ENCODE results near the gene RIC3.

The RIC3 gene

DNA sequence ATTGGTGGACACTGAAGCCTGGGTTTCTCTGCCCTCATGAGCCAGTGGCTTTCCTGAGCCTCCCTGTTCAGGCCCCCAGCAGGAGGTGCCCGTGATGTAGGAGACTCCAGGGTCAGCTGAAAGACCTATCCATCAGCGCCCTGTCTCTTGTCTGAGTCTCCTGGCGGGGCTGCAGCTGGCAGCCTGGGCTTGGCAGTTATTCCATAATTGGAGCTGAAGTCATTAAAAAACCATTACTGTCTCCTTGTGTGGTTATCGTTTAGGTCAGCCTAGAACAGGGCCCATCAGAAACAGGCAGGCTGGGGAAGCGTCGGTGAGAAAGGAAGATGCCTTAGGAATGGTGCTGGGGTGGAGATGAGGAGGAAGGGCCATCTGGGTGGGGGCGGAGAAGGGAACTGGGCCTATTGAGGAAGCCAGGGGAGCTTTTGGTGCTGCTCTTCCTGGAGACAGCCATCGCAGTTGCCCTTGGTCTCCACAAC, 82.8 kb downstream of the RIC3 start:
- DNase-seq = no peak

DNA sequence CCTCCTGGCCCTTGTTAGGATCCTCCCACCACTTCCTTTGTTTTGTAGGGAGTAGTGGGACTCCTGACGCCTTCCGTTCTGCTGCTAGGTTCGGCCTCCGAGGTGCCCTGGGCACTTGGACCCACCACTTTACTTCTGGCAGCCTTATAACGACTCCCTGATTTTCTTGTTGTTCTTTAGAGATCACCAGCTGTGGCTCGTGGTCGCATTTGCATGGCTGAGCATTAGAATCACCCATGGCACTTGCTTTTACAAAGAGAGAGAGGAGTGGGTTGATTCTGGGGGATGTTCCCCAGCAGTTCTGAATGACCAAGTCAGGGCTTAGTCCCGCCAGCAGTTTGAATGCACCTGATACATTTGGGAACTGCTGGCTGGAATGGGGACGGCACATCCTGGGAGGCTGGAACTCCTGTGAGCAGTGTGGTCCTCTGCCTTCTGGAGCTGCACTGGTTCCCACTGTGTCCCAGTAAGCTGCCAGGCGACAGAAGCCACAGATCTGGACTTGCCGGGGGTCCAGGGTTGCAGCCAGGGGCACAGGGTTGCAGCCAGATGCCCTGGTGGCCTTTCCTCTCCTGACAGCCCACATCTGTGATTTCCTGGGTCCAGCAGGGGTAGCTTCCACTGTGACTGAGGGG, 83.7 kb downstream of the RIC3 start:
- no peak for DNase-seq

DNA sequence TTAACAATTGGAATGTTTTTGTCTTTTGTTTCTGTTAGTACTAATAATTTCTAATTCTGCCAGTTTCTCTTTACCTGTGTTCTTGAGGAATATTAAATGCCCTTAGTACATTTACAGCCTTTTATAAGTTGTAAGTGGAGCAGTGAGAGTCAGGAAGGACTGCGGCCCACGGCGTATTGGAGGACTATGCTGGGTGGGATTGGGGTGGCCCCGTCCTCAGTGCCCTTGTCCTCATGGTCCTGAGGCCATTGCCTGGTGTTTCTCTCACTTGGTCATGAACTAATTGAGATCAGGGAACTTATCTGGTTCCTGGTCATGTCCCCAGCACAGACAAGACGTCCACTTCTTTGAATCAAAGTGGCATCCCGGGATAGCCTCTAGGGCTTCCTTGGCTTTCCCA, 84.5 kb downstream of the RIC3 start:
- no peak for DNase-seq

DNA sequence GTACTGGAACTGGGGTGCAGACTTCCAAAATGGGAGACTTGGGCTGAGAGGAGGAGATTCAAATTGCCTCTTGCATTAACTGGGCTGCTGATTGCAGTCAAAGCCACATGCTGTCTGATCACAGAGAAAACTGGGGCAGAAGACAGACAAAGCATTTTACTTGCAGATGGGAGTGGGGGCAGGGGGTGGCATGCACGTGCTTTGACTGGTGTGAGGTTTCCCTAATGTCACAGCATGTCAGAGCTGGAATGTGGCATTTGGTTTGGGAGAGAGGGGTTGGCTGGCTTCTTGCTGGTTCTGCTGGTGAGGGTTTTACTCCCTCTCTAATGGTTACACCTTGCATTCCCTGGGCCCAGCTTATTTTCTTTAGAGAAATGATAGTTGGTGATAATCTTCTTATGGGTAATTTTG, 84.9 kb downstream of the RIC3 start:
- no peak for DNase-seq

DNA sequence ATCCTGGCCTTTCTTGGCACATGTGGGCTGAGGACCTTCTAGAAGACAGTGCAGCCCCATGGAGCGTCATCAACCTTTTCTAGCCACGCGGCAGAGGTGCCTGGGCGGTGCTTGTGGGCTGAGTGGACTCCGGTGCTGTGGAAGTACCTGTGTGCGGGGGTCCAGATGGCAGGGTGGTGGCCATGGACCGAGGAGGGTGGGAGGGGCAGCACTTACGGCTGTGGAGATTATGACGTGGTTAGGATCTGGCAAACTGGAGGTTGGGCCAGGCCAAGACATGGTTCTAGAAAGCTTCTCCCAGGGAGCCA, 85.8 kb downstream of the RIC3 start:
- DNase-seq = no peak

DNA sequence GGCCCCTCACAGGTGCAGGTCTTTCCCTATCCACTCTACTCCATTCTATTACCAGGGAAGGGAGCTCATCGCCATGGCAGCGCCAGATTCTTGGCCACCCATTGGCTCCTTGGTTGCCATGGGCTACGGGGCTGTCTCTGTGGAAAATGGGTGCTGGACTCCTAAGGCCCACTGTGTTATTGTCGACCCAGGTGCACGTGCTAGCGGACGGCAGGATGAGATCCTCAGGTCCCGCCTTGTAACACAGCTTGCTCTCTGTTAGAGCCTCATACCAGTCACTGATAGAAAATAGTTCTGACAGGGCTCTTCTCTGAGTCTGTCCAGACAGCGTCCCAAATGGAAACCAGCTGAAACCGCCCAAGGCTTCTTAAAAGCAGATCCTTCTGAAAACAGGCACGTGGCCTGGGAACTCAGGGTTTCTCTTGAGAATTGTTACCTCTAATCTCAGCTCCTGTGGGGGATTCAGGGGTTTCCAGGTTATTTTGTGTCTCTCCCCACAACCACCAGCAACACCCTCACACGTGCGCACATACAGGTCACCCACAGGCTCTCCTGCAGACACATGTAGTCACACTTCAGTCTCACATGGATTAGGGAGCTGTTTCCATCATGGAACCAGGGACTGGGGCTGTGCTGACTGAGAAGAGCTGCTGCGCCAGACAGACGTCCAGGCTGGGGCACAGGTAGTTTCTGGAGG, 86.3 kb downstream of the RIC3 start:
- no peak for DNase-seq

DNA sequence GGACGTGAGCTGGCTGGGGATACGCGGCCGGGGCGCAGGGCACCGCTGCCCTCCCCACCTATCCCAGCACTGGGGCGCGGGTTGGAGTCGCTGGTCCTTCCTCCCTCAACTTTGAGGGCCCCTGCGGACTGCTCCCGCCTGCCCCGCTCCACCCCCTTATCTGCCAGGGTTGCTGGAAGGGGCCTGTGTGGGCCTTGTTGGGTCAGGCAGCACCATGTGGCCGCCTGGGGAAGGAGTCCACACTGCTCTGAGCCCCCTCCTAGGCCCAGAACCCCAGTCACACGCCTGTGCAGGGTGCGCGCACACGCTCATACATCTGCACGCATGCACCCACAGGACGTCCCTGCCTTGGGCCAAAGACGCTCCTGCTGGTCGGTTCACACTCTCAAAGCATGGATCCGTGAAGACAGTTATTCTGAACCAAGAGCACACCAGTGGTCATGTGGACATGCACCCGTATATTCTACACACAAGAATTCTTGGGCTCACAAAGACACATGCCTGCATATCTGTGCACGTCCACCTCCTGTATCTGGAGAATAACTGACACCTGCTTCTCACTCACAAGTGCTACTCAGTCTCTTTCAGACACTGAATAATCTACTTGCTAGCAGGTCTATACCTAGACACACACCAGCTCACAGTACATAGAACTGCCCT, 87.1 kb downstream of the RIC3 start:
- no peak for DNase-seq

DNA sequence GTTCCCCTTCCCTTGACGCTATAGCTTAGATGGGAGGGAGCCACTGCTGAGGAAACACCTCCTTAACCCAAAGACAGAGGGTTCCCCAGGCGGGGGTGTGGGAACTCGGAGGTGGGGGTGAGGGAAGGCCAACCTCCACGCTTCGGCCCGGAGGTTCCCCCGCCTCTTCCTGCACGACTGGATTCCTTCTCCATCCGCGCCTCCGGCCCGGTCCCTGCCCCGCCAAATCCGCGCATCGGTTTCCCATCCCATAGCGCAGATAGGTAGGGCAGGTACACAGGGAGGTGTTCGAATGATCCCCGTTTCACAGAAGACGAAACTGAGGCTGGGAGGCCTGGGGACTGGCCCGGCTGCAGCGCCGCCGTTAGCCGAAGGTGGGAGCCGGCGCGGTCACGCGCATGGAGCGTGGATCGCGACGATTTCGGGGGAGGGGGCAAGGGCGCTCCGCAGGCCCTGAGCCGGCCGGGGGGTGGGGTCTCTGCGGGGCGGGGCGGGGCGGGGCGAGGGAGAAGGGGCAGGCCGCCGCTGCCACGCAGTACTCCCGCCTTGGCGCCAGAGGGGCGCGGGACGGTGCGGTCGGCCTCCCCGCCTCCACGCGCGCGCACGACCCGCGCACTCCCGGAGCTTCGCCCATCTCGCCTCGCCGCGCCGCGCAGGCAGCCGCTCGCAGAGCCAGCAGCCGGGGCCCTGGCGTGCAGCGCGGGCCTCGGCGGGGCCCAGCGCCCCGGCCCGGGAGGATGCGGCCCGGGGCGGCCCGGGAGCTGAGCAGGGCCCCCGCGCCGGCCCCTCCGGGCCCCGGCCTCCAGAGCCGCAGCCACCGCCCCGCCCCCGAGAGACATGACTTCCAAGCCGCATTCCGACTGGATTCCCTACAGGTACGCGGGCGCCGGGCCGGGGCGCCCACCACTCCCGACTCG, 87.9 kb downstream of the RIC3 start, which contains the start of gene TUB:
TUB (plus strand) TSS at position 538 of the 917 bp plus-strand sequence; CDS start at position 838, 300 bp downstream.
- no peak for DNase-seq

DNA sequence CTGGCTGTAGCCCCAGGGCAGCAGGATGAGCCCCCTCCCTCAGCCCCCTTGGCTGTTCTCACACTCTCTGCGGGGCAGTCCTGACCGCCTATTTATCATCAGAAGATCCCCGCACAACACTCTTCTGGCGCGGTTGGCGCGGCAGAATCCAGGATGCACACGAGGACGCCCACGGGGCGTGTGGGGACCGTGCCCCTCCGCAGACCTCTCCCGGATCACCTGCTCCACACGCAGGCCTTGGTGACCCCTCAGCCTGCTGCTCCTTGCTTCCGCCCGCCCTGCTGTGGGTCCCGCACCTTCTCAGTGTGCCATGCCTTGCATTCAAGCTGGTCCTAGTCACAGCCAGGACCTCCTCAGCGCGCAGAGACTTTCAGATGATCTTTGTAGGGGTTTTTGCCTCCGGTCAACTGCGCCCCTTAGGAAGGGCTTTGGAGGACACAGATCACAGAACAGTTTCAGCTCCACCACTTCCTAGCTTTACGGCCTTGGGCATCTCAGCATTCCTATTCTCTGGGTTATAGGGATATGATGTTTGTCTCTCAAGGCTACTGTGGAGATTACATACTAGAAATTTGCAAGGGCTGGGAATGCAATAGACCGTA, 88.7 kb downstream of the RIC3 start:
- DNase-seq = no peak

DNA sequence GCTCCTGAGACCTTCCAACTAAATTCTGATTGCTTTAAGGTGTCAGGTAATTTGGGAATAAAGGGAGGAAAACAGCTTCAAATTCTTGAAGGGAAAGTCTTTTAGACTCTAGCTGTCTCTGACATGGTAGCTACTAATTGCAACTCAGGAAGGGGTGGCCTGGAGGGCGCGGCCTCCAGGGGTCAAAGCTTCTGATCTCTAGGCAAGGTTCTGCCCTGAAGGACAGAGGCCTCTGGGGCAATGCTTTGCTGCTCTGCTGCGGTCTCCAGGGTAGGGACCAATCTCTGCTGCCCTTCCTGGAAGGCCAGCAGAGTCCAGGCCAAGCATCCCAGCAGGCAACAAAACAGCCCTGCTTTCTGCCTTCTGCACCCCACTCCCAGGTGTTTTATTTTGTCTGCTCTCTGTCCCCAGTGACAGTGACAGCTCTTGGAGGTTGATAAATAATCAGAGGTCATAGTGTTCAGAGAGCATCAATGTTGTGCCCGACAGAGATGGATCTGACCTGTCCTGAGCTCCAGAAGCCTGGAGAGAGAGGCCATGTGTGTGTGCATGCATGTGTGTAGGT, 89.6 kb downstream of the RIC3 start:
- no peak for DNase-seq

DNA sequence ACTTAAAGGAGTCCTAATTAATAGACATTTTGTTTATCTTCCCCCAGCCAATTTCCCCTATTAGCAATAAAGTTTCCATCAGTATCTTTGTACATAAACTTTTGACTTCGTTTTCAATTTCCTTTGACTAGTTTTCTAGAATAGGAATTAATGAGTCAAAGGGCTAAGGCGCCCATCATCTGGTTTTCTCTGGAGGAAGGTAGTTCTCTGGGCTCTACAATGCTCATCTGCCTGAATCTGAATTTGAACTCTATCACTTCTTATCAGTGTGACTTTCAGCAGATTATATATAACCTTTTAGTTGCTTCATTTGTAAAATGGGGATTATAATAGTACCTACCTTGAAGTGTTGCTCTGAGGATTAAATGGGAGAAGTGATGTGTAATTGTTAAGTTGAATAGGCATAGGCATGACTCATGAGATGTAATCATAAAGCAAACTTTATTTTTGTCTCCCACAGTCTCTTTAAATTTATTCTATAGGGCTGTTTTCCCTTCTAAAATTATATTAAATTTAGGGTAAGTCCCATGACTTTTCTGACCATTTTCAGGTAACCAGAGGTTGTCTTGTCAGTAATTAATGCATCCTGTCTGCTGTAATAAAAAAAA, 93.6 kb downstream of the RIC3 start:
- DNase-seq = no peak

DNA sequence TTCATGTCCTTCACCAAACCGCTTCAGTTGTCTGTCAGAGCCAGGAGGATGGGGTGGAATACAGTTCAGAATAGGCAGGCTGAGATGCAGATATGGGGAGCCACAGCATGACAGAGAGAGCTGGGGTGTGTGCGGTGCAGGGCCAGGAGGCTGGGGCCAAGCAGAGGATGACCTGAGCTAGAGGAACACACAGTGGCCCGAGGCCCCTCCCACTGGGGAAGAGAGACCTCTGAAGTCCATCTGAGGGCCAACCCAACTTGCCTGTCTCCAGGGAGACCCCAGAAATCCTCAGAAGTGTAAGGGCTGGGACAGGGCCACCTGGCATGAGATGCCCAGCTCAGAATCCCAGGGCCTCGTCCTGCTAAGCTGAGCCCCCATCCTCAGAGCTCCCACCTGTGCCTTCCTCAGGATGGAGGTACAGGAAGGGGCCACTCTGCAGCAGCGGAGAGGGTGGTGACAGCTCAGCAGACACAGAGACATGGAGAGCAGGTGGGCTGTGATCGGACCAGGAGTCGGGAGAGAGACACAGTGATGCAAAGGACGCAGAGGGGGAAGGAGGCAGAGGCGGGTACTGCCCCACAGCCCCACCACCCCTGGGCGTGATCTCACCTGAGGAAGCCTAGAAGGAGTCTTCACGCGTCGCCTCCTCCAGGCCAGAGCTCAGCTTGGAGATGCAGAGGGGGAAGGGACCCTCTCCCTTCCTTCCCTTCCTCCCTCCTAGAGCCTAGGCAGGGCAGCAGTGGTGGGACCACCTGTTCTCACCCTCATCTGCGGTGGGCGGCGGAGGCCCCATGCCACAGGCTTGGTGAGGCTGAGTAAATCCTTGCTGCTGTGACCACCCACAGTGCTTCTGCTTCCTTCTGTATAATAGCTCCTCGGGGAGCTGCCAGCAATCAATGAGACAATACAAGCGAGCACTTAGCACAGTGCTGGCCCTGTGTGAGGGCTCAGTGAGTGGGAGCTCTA, 96.9 kb downstream of the RIC3 start:
- DNase-seq = no peak

DNA sequence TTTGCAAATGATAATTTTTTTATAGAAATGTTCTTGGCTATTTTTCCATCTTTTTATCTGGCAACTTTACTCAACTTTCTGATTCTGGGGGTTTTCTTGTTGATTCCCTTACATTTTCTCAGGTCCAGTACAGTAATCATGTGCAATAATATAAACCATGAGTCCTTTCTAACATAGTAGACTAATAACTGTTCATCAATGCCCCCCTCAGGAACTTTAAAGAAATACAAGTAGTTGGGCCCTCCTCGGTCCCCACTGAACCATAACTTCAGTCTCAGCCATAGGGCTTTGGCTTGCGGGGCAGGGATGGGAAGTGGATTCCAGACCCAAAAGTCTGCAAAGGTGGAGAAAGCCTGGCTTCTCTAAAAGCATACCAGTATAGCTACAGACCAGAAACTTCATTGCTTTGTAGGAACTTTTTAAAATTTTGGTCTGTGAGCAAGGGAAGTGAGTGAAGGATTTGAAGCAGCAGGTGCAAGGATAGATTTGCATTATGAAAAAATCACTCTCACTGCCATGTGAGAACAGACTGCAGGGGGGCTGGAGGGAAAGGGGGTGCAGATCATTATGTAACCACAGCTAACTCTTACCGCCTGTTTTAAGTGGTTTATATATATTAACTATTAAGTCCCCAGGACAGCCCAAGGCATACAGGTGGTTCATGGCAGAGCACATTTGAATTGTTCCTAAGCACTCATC, 98.3 kb downstream of the RIC3 start:
- peak; percentile 10 for DNase-seq

DNA sequence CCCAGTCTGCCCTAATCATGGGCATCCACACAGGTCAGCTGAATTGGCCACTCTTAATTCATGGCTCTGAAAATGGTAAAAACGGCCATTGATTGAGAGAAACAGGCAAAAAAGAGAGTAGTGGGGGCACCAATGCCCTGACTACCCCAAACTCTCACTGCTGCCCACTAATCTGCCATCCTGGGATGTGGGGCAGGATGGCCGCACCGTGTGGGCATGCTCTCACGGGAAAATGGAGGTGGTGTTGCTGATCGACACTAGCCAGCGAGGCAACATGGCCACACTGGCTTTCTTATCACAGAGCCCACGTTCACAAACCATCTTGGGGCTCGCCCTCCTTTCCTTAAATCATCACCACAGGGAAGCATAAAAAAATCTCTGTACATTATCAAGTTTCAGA, 99.1 kb downstream of the RIC3 start:
- no peak for DNase-seq

DNA sequence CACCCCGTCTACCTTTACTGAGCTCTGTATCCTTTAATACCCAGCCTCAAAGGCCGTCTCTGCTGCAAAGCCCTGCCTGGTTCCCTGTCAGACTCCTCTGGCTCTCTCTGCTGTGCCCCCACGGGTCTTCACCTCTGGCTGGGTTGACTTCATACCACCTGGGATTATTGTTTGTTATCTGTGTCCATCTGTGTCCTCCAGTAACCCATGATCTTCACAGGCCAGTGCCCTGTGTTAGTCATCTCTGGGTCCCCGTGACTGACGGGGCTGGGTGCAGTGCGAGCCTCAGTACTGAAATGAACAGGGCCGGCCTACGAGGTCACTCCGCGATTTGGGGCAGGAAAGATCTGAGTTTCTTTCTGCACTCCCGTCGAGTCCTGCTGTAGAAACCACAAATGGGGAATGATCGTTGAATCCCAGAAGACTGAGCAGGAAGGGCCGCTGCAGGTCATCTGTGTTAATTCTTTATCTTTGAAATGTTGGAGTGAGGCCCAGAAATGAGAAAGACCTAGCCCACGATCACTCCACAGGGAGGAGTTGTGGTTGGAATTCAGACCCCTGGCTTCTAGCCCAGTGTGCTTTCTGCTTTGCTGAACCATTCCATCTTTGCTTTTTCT, 100.1 kb downstream of the RIC3 start:
- no peak for DNase-seq

DNA sequence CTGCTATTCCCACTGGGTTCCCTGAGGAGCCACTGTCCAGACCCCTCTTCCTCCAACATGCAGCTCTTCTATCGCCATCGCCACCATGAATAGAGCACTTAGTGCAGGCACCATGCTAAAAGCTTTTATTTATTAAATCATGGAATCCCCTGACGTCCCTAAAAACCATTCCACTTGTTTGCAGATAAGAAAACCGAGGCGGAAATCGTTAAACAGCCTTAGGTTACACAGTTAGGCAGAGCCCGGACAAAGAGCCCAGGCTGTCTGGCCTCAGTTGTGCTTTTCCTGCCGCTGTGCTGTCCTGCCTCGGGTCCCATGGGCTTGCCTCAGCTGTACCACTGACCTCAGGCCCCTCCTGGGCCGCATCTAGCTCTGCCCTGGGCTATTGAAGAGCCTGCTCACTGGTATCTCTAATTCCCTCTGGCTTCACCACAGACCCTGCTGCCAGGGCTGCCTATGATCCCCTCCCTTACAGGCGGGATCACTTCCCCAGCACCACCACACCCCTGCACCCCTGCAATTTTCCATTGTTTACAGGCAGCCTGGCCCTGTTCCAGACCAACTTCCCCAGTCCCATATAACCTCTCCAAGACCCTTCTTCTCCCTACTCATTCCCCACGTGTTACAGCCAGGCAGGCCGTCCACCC, 100.8 kb downstream of the RIC3 start:
- DNase-seq = no peak

DNA sequence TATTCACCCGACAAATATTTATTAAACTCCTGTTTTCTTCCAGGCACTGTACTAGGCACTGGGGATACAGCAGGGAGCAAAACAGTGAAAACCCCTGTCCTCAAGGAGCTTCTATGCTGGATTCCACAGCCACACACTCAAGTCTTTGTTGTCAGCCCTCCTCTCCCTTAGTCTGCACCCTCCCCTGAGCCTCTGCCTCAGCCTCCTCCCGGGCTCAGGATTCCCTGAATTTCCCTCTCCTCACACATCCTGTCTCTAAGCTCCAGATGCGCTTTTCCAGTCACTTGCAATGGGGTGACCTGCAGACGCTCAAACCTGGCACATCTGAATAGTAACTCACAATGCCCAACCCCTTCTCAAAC, 101.3 kb downstream of the RIC3 start:
- DNase-seq = no peak

DNA sequence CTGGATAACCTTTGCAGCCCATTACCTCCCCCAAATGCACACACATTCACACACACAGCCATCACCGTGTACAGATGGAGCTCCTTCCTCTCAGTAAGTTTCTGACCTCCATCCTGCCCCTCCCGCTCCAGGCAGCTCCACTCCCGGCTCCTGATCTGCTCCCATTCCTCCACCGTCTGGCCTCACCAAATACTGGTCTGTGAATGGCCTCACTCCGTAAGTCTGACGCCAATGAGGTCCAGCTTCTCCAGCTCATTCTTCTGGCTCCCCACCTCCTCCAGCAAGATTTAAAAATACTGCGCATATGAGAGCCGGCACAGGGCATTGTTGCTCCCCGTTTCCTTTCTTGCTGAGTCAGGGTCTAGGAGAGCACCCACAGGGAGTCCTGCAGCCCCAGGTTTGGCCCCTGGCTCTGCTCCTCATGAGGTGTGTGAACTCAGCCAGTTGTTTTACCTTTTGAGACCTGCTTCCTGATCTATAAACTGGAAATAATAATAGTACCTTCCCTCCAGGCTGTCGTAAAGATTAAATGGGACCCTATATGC, 101.8 kb downstream of the RIC3 start:
- DNase-seq = no peak
